Uterus (tissue), 2 donors: ENCODE data around the gene CCDC201.

Source experiments
- CTCF ChIP-seq, 4 experiments: fragments of 200-600 bp in 2 of 4; fragments of 450-650 bp in 2 of 4; sonication (generic) in 2 of 4; IDR thresholded peaks; one replicate each; pipeline ENCODE4 v1.5.1; 2016 to 2019; ENCODE audit warnings: antibody characterized with exemption in 4 of 4, mild to moderate bottlenecking in 2 of 4, moderate library complexity in 1 of 4
- POLR2A ChIP-seq, 2 donors: fragments of 450-650 bp; IDR thresholded peaks; one replicate each; pipeline ENCODE4 v1.6.1; 2016; ENCODE audit warnings: antibody characterized with exemption in 2 of 2, mild to moderate bottlenecking in 1 of 2, moderate library complexity in 1 of 2

- TF ChIP-seq POLR2A (IDR thresholded peaks at IDR 0.05) (no peak), CTCF (IDR thresholded peaks at IDR 0.05) (no peak)
Measured at GRCh38 chr7:45891462-45892402, 18.9 kb upstream of the CCDC201 start.
